ENCODE measurements around the gene BMPR1B.

DNA sequence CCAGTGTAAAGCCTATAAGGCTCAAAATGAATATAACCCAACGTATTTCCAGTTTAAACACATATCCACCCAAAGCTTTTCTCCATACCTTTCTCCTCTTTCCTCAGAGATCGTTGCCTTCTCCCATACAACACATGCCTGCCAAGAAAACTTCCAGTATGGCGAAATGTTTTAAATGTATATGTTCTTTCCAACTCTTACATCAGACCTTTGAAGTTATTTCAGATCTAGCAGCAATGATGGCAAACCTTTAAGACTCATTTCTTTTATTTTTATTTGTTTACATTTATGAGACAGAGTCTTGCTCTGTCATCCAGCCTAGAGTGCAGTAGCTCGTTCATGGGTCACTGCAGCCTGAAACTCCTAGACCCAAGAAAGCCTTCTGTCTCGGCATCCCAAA, 265.4 kb downstream of the BMPR1B start:
- TF ChIP-seq, protein P1, sequence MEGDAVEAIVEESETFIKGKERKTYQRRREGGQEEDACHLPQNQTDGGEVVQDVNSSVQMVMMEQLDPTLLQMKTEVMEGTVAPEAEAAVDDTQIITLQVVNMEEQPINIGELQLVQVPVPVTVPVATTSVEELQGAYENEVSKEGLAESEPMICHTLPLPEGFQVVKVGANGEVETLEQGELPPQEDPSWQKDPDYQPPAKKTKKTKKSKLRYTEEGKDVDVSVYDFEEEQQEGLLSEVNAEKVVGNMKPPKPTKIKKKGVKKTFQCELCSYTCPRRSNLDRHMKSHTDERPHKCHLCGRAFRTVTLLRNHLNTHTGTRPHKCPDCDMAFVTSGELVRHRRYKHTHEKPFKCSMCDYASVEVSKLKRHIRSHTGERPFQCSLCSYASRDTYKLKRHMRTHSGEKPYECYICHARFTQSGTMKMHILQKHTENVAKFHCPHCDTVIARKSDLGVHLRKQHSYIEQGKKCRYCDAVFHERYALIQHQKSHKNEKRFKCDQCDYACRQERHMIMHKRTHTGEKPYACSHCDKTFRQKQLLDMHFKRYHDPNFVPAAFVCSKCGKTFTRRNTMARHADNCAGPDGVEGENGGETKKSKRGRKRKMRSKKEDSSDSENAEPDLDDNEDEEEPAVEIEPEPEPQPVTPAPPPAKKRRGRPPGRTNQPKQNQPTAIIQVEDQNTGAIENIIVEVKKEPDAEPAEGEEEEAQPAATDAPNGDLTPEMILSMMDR (IDR thresholded peaks at IDR 0.05; ENCODE audit: low read depth, low read length, poor library complexity, severe bottlenecking): no peak
- TF ChIP-seq EZH2phosphoT487 (IDR thresholded peaks at IDR 0.05; ENCODE audit: borderline replicate concordance, low read length): no peak

Data from DOHH2 (cell line).